Neural progenitor cell (in vitro differentiated cells): ENCODE measurements around the gene IL36A. TPM values are rescaled to one million over a fixed set of nuclear protein-coding genes. Genes with fewer than 3 reads are reported as not detected.

Source experiments
- DNase-seq: peaks from one replicate; pipeline ENCODE4 v3.0.0-alpha.2; 2016; ENCODE audit warnings: low spot score
- H2AFZ ChIP-seq: fragments of 200-600 bp; sonication (generic); replicated peaks from 2 replicates; pipeline ENCODE4 v1.6.1; 2016; ENCODE audit warnings: antibody characterized with exemption
- H3F3A ChIP-seq: fragments of 200-600 bp; sonication (generic); 2 replicates; pipeline ENCODE4 v1.6.1; 2016; ENCODE audit warnings: antibody characterized with exemption, low read depth
- H3K27ac ChIP-seq: fragments of 200-600 bp; sonication (generic); 2 replicates; pipeline ENCODE4 v1.5.1; 2016; ENCODE audit warnings: mild to moderate bottlenecking
- H3K27me3 ChIP-seq: fragments of 200-600 bp; sonication (generic); 2 replicates; pipeline ENCODE4 v1.6.1; 2016; ENCODE audit warnings: mild to moderate bottlenecking, moderate library complexity
- H3K36me3 ChIP-seq: fragments of 200-600 bp; sonication (generic); 2 replicates; pipeline ENCODE4 v1.5.1; 2016
- H3K4me1 ChIP-seq: fragments of 200-600 bp; sonication (generic); 2 replicates; pipeline ENCODE4 v1.6.1; 2016; ENCODE audit warnings: mixed run types
- H3K4me2 ChIP-seq: fragments of 200-600 bp; sonication (generic); 2 replicates; pipeline ENCODE4 v1.6.1; 2016
- H3K4me3 ChIP-seq: fragments of 200-600 bp; sonication (generic); 2 replicates; pipeline ENCODE4 v1.5.1; 2016
- H3K79me2 ChIP-seq: fragments of 200-600 bp; sonication (generic); 2 replicates; pipeline ENCODE4 v1.6.1; 2016; ENCODE audit warnings: low read depth
- H3K9ac ChIP-seq: fragments of 200-600 bp; sonication (generic); 2 replicates; pipeline ENCODE4 v1.6.1; 2016
- H3K9me3 ChIP-seq: fragments of 200-600 bp; sonication (generic); 2 replicates; pipeline ENCODE4 v1.5.1; 2016; ENCODE audit warnings: low read depth
- H4K20me1 ChIP-seq: fragments of 200-600 bp; sonication (generic); 2 replicates; pipeline ENCODE4 v1.6.1; 2016; ENCODE audit warnings: low read depth
- H3K27ac Mint-ChIP-seq: 3 replicates; pipeline ENCODE4 v1.8.0; 2021; ENCODE audit warnings: mixed read lengths
- H3K27me3 Mint-ChIP-seq: 2 replicates; pipeline ENCODE4 v1.8.0; 2022; ENCODE audit warnings: low read depth, mild to moderate bottlenecking, inconsistent platforms, moderate library complexity, mixed read lengths; ENCODE audit not compliant: insufficient read depth
- H3K36me3 Mint-ChIP-seq: 3 replicates; pipeline ENCODE4 v1.8.0; 2021; ENCODE audit warnings: mixed read lengths
- H3K4me1 Mint-ChIP-seq: 3 replicates; pipeline ENCODE4 v1.8.0; 2021; ENCODE audit warnings: mixed read lengths
- H3K4me3 Mint-ChIP-seq: 3 replicates; pipeline ENCODE4 v1.8.0; 2021; ENCODE audit warnings: mild to moderate bottlenecking, moderate library complexity, mixed read lengths
- H3K9me3 Mint-ChIP-seq: 3 replicates; pipeline ENCODE4 v1.8.0; 2020; ENCODE audit warnings: mixed read lengths
- EZH2 ChIP-seq: fragments of 200-600 bp; sonication (generic); IDR thresholded peaks from 2 replicates; pipeline ENCODE4 v1.6.1; 2017; ENCODE audit warnings: antibody characterized with exemption, mild to moderate bottlenecking, moderate library complexity
- EZH2phosphoT487 ChIP-seq: fragments of 200-600 bp; sonication (generic); IDR thresholded peaks from 2 replicates; pipeline ENCODE4 v1.6.1; 2017; ENCODE audit warnings: antibody characterized with exemption
- small RNA-seq: library from RNA; depleted of rRNA; stranded (forward); fragments of <200 nt; gene quantifications from one replicate; pipeline ENCODE3, GENCODE V24; 2015
- total RNA-seq: library from RNA; depleted of rRNA; stranded (reverse); fragments of >200 nt; gene quantifications from 2 replicates; pipeline ENCODE4 v1.2.3, GENCODE V29; 2015; ENCODE audit warnings: low replicate concordance
- TF ChIP-seq, protein P1 (sequence below): fragments of 200-600 bp; sonication (generic); IDR thresholded peaks from 2 replicates; pipeline ENCODE4 v1.5.1; 2017; ENCODE audit warnings: antibody characterized with exemption, mild to moderate bottlenecking

IL36A gene
- total RNA-seq, 1 donor from 2014 or later, result not detected

DNA sequence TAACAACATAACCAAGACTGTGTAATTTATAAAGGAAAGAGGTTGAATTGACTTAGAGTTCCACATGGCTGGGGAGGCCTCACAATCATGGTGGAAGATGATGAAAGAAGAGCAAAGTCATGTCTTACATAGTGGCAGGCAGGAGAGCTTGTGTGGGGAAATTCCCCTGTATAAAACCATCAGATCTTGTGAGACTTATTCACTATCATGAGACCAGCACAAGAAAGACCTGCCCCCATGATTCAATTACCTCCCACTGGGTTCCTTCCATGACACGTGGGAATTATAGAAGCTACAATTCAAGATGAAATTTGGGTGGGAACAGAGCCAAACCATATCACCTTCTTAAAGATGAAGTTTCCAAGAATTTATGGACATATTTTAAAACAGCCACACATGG is 51.3 kb downstream of the IL36A start:
- Mint-ChIP-seq H3K27ac (no peak overlapping the region), H3K4me3 (no peak overlapping the region), H3K4me1 (peaks cover 11% of the 10 kb centered on the region), H3K36me3 (no peaks in the 10 kb centered on the region), H3K27me3 (peaks cover 15% of the 10 kb centered on the region), H3K9me3 (peaks cover 23% of the 10 kb centered on the region)
- H3K79me2 ChIP-seq, result no peaks in the 10 kb centered on the region
- H3K27ac ChIP-seq, result no peak overlapping the region
- H3K9me3 ChIP-seq, result peaks cover 5% of the 10 kb centered on the region
- H2AFZ ChIP-seq, result no peak overlapping the region
- H3K9ac ChIP-seq, result no peak overlapping the region
- no peaks in the 10 kb centered on the region for H3K4me1 ChIP-seq
- H3K27me3 ChIP-seq, result no peaks in the 10 kb centered on the region
- H3K36me3 ChIP-seq, result no peaks in the 10 kb centered on the region
- no peak overlapping the region for H3K4me2 ChIP-seq
- no peaks in the 10 kb centered on the region for H3F3A ChIP-seq
- TF ChIP-seq, protein P1, sequence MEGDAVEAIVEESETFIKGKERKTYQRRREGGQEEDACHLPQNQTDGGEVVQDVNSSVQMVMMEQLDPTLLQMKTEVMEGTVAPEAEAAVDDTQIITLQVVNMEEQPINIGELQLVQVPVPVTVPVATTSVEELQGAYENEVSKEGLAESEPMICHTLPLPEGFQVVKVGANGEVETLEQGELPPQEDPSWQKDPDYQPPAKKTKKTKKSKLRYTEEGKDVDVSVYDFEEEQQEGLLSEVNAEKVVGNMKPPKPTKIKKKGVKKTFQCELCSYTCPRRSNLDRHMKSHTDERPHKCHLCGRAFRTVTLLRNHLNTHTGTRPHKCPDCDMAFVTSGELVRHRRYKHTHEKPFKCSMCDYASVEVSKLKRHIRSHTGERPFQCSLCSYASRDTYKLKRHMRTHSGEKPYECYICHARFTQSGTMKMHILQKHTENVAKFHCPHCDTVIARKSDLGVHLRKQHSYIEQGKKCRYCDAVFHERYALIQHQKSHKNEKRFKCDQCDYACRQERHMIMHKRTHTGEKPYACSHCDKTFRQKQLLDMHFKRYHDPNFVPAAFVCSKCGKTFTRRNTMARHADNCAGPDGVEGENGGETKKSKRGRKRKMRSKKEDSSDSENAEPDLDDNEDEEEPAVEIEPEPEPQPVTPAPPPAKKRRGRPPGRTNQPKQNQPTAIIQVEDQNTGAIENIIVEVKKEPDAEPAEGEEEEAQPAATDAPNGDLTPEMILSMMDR, result no peak
- H3K4me3 ChIP-seq, result no peak overlapping the region
- DNase-seq, result no peak
- H4K20me1 ChIP-seq, result no peaks in the 10 kb centered on the region

- H3K27me3 ChIP-seq, result no peaks in the 10 kb centered on the region
- no peak overlapping the region for H3K27ac ChIP-seq
- DNase-seq, result no peak
- no peak overlapping the region for H3K4me2 ChIP-seq
- no peak overlapping the region for H2AFZ ChIP-seq
- TF ChIP-seq EZH2, result no peak
- TF ChIP-seq, protein P1, result no peak
- no peak for TF ChIP-seq EZH2phosphoT487
- Mint-ChIP-seq H3K27ac (no peak overlapping the region), H3K4me3 (no peak overlapping the region), H3K9me3 (peaks cover 20% of the 10 kb centered on the region), H3K27me3 (peaks cover 13% of the 10 kb centered on the region), H3K36me3 (no peaks in the 10 kb centered on the region), H3K4me1 (peaks cover 12% of the 10 kb centered on the region)
- H3F3A ChIP-seq, result no peaks in the 10 kb centered on the region
- H3K36me3 ChIP-seq, result no peaks in the 10 kb centered on the region
- H3K9ac ChIP-seq, result no peak overlapping the region
- H3K79me2 ChIP-seq, result no peaks in the 10 kb centered on the region
- H3K9me3 ChIP-seq, result peaks cover 5% of the 10 kb centered on the region
- H3K4me1 ChIP-seq, result no peaks in the 10 kb centered on the region
- no peak overlapping the region for H3K4me3 ChIP-seq
- H4K20me1 ChIP-seq, result no peaks in the 10 kb centered on the region
These were observed 51.9 kb downstream of the IL36A start for GRCh38 chr2:113057117-113057516.

Small RNAs within 50 kb of the gene (small RNA-seq; reads per million reads assigned to genes)
- gene HMGN2P23, result not detected

Other genes with a start within 250 kb of the IL36A start
- 28.2 and 53.7 TPM in 2 replicates for gene CKAP2L, start 240.8 kb upstream of the IL36A start, total RNA-seq
- gene IL1A, start 221.0 kb upstream of the IL36A start, total RNA-seq, result 1.3 and 3.2 TPM in 2 replicates
- not detected in 2 replicates for gene IL1B, start 168.7 kb upstream of the IL36A start, total RNA-seq
- gene IL37, start 94.3 kb upstream of the IL36A start, total RNA-seq, result 0.93 TPM in 1 of 2 replicates, not detected in the other
- gene IL36G, start 27.5 kb upstream of the IL36A start, total RNA-seq, result 0.59 and 1.3 TPM in 2 replicates
- not detected in 2 replicates for gene IL36B, start 47.4 kb downstream of the IL36A start, total RNA-seq
- gene IL36RN, start 53.7 kb downstream of the IL36A start, total RNA-seq, result not detected in 2 replicates
- gene IL1F10, start 62.5 kb downstream of the IL36A start, total RNA-seq, result not detected in 2 replicates
- not detected in 2 replicates for gene IL1RN, start 122.1 kb downstream of the IL36A start, total RNA-seq
- 0.02 and 0.87 TPM in 2 replicates for gene PSD4, start 168.5 kb downstream of the IL36A start, total RNA-seq